Endothelial cell of umbilical vein (primary cell): ENCODE results near the gene THSD1.
A peak's percentile ranks its signal among the peaks of the same experiment; 100 is the strongest.

ENCODE experiments used
- CTCF ChIP-seq, 2 donors: IDR thresholded peaks; 1 replicate in 1 of 2; 2 replicates in 1 of 2; pipeline ENCODE4 v1.5.1; 2011; ENCODE audit warnings: low read length in 2 of 2, mild to moderate bottlenecking in 2 of 2, moderate library complexity in 2 of 2, control low read depth in 1 of 2, inconsistent platforms in 1 of 2, low read depth in 1 of 2; ENCODE audit not compliant: insufficient read depth in 1 of 2; ENCODE audit errors: extremely low read depth in 1 of 2
- EZH2 ChIP-seq: IDR thresholded peaks from 2 replicates; pipeline ENCODE4 v1.6.1; 2012; ENCODE audit warnings: borderline replicate concordance, low read depth, mild to moderate bottlenecking, moderate library complexity, low read length, inconsistent platforms; ENCODE audit not compliant: severe bottlenecking
- FOS ChIP-seq: IDR thresholded peaks from 2 replicates; pipeline ENCODE4 v1.6.1; 2011; ENCODE audit warnings: mild to moderate bottlenecking, low read length, moderate library complexity, borderline replicate concordance; ENCODE audit not compliant: insufficient read depth
- GATA2 ChIP-seq: IDR thresholded peaks from 2 replicates; pipeline ENCODE4 v1.7.0; 2011; ENCODE audit warnings: low read depth, mild to moderate bottlenecking, moderate library complexity, mixed read lengths, low read length; ENCODE audit not compliant: insufficient read length, insufficient read depth
- JUN ChIP-seq: IDR thresholded peaks from 2 replicates; pipeline ENCODE4 v1.6.1; 2011; ENCODE audit warnings: borderline replicate concordance, low read depth; ENCODE audit not compliant: insufficient read length, insufficient read depth
- MAX ChIP-seq: IDR thresholded peaks from 2 replicates; pipeline ENCODE4 v1.6.1; 2011; ENCODE audit not compliant: insufficient read depth, insufficient read length
- MYC ChIP-seq: IDR thresholded peaks from one replicate; pipeline ENCODE4 v1.6.1; 2011; ENCODE audit warnings: mild to moderate bottlenecking, low read depth, low read length
- POLR2A ChIP-seq: IDR thresholded peaks from 2 replicates; pipeline ENCODE4 v1.6.1; 2012; ENCODE audit warnings: low read depth, mild to moderate bottlenecking, control low read depth, low read length
- POLR2AphosphoS5 ChIP-seq: IDR thresholded peaks from 2 replicates; pipeline ENCODE4 v1.6.1; 2012; ENCODE audit warnings: low read depth, mild to moderate bottlenecking, control low read depth, low read length, moderate library complexity; ENCODE audit not compliant: insufficient read depth

GRCh38 chr13:52348983-52349780 lies 56.8 kb downstream of the THSD1 start:
- TF ChIP-seq POLR2A, result no peak
- TF ChIP-seq CTCF (IDR thresholded peaks at IDR 0.05; ENCODE audit: extremely low read depth in 1 of 2, insufficient read depth in 1 of 2, low read depth in 1 of 2, low read length in 2 of 2), result no peak
- no peak for TF ChIP-seq JUN
- TF ChIP-seq MAX, result peak; percentile 79
- no peak for TF ChIP-seq EZH2
- TF ChIP-seq POLR2AphosphoS5, result no peak
- TF ChIP-seq FOS, result peak; percentile 62
- peak; percentile 76 for TF ChIP-seq MYC
- no peak for TF ChIP-seq GATA2
